A673 (cell line): Measurements from ENCODE around the gene LRRC30.

ENCODE experiments used
- EZH2 ChIP-seq: fragments of 200-600 bp; sonication (generic); IDR thresholded peaks from 2 replicates; pipeline ENCODE4 v1.6.1; 2017; ENCODE audit warnings: borderline replicate concordance, low read depth, mild to moderate bottlenecking, mixed read lengths, antibody characterized with exemption, low read length; ENCODE audit not compliant: poor library complexity, severe bottlenecking
- TF ChIP-seq, protein P1 (sequence below): fragments of 300-800, 200-600 bp; sonication (generic); conservative IDR thresholded peaks from 2 replicates; pipeline ENCODE4 v1.5.1; 2017; ENCODE audit warnings: low read depth, mild to moderate bottlenecking, antibody characterized with exemption, low read length, moderate library complexity, mixed read lengths

GRCh38 chr18:7230626-7231349, at the start of gene LRRC30:
- TF ChIP-seq, protein P1, sequence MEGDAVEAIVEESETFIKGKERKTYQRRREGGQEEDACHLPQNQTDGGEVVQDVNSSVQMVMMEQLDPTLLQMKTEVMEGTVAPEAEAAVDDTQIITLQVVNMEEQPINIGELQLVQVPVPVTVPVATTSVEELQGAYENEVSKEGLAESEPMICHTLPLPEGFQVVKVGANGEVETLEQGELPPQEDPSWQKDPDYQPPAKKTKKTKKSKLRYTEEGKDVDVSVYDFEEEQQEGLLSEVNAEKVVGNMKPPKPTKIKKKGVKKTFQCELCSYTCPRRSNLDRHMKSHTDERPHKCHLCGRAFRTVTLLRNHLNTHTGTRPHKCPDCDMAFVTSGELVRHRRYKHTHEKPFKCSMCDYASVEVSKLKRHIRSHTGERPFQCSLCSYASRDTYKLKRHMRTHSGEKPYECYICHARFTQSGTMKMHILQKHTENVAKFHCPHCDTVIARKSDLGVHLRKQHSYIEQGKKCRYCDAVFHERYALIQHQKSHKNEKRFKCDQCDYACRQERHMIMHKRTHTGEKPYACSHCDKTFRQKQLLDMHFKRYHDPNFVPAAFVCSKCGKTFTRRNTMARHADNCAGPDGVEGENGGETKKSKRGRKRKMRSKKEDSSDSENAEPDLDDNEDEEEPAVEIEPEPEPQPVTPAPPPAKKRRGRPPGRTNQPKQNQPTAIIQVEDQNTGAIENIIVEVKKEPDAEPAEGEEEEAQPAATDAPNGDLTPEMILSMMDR, result no peak
- no peak for TF ChIP-seq EZH2
